ENCODE measurements around the gene DDIT3. TPM values are rescaled to one million over a fixed set of nuclear protein-coding genes. Genes with fewer than 3 reads are reported as not detected.

DDIT3 gene
- total RNA-seq, 1 donor from 2014 or later, result 32.2 TPM

GRCh38 chr12:57470286-57470969 is 49.9 kb downstream of the DDIT3 start:
- no peak for DNase-seq (ENCODE audit: low spot score)

- no peak for DNase-seq (ENCODE audit: low spot score)
Observed at GRCh38 chr12:57469296-57470164, 50.8 kb downstream of the DDIT3 start.

- DNase-seq (ENCODE audit: low spot score), result no peak
Observed at GRCh38 chr12:57467915-57468314, 52.4 kb downstream of the DDIT3 start.

GRCh38 chr12:57467212-57467874 is 53.0 kb downstream of the DDIT3 start:
- no peak for DNase-seq (ENCODE audit: low spot score)

Small RNAs within 50 kb of the gene (microRNA-seq; reads per million reads assigned to microRNA genes)
- gene MIR616 (ENCODE audit: borderline number of aligned reads), result not detected
- not detected for gene MIR6758 (ENCODE audit: borderline number of aligned reads)

Other genes with a start within 250 kb of the DDIT3 start
- 49.0 TPM for gene R3HDM2, start 89.5 kb downstream of the DDIT3 start, total RNA-seq
- gene INHBC, start 85.7 kb downstream of the DDIT3 start, total RNA-seq, result not detected
- not detected for gene INHBE, start 65.2 kb downstream of the DDIT3 start, total RNA-seq
- gene GLI1, start 60.7 kb downstream of the DDIT3 start, total RNA-seq, result 0.13 TPM
- gene ARHGAP9, start 40.6 kb downstream of the DDIT3 start, total RNA-seq, result 26.5 TPM
- gene MARS1, start 32.4 kb downstream of the DDIT3 start, total RNA-seq, result 145 TPM
- 66.0 TPM for gene MBD6, start 2.3 kb upstream of the DDIT3 start, total RNA-seq
- 106 TPM for gene DCTN2, start 26.7 kb upstream of the DDIT3 start, total RNA-seq
- not detected for gene KIF5A, start 29.5 kb upstream of the DDIT3 start, total RNA-seq
- 14.3 TPM for gene PIP4K2C, start 70.7 kb upstream of the DDIT3 start, total RNA-seq
- 7.2 TPM for gene DTX3, start 84.3 kb upstream of the DDIT3 start, total RNA-seq
- 12.8 TPM for gene ARHGEF25, start 90.9 kb upstream of the DDIT3 start, total RNA-seq
- gene B4GALNT1, start 112.7 kb upstream of the DDIT3 start, total RNA-seq, result 2.7 TPM
- gene OS9, start 173.6 kb upstream of the DDIT3 start, total RNA-seq, result 251 TPM
- 2.1 TPM for gene AGAP2, start 218.2 kb upstream of the DDIT3 start, total RNA-seq
- 35.0 TPM for gene TSPAN31, start 224.5 kb upstream of the DDIT3 start, total RNA-seq
- gene CDK4, start 231.8 kb upstream of the DDIT3 start, total RNA-seq, result 87.0 TPM
- gene MARCHF9, start 234.6 kb upstream of the DDIT3 start, total RNA-seq, result 11.3 TPM
- gene CYP27B1, start 246.6 kb upstream of the DDIT3 start, total RNA-seq, result 1.8 TPM